NCI-H2081 treated with DMSO at 0.1 percent for 48 hours (cell line): ENCODE results near the gene SAMD11.

Experiments used
- DNase-seq: peaks from one replicate; lab custom pipeline; 2025; lab: John Stamatoyannopoulos, UW

SAMD11 gene

DNA sequence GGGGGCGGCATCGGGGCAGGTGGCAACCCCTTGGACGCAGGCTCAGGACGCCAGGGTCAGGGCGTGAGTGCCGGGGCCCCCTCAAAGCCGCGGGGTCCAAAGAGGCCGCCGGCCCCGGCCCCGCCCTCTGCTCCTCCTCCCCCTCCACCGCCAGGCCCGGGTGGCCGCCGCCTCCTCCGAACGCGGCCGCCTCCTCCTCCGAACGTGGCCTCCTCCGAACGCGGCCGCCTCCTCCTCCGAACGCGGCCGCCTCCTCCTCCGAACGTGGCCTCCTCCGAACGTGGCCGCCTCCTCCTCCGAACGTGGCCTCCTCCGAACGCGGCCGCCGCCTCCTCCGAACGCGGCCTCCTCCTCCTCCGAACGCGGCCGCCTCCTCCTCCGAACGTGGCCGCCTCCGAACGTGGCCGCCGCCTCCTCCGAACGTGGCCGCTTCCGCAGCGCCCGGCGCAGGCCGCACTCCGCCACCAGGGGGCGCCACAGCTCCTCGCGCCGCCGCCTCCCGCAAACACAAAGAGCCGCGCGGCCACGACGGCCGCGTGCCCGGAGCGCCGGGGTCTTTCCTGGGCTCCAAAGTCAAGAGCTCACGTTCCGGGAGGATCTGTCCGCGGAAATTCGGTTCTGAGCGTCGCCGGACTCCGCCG lies 19.3 kb upstream of the SAMD11 start:
- DNase-seq, result no peak

- DNase-seq, result no peak
Measured at GRCh38 chr1:905071-905749, 18.5 kb upstream of the SAMD11 start.

DNA sequence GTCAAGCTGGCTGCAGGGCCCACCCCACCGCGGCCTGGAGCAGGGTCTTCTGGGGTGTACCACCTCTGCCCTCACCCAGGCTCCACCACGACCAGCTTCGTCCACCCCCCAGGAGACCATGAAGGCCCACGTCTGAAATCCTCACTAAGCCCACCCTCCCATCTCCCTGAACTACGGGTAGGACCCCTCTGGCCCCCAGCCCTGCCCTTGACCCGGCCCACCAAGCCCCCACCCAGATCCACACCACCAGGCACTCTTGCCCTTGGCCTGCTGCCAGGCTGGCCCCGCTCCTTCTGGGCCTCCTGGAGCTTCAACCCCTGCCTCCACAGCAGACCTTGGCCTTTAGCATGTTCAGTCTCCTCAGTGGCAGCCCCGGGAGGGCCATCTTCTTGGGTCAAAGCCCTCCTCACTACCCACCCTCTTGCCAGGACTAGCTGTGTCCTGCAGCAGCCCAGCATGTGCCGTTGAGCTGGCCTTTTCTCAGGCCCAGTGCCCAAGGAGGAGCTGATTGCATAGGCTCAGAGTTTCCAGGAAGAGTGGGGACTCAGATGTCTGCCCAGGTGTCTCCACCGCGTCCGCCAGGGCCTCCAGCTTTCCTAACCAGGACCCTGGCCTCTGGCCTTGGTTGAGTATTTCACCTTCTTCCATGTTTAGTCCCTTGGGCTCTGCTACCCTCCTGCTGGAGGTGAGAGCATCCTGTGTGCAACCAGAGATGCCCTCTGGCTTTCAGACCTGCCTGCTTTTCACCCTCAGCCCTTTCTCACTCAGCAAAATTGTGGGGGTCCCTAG lies 17.7 kb upstream of the SAMD11 start:
- no peak for DNase-seq

GRCh38 chr1:906600-907420 lies 16.9 kb upstream of the SAMD11 start:
- DNase-seq, result no peak

DNA sequence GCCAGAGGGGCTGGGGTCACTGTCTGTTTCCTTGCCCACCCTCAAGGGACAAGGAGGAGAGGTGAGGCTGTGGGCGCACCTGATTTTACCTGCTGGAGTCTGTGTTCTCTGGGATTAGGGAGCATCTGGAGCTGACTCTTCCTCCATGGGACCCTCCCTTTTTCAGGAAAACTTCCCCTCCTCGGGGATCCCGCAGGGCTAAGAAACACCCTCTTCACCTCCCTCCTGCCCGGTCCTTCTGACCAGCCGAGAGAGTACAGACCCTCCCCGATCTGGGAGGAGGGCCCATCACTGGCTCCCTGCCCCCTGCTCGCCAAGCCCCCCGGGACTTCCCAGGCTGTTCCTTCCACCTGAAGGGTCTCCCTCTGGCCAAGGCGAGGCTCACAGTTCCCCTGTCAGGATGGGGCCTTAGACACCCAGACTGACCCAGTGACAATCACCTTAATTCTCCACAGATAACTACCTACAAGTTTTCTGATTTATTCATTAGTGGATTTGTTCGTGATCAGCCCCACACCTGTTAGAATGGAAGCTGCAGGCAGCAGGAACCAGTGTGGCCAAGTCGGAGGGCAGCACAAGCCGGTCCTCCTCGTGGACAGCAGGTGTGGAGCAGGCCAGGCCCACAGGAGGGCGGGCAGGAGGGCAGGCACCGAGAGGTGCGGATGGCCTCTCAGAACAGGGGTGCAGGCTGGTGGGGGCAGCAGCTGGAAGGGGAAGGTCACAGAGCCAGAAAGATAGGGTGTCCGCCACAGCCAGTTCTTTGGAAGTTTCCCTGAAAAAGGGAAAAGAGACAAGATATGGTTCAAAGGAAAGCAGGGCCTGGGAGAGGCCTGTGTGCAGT lies 15.9 kb upstream of the SAMD11 start:
- no peak for DNase-seq

DNA sequence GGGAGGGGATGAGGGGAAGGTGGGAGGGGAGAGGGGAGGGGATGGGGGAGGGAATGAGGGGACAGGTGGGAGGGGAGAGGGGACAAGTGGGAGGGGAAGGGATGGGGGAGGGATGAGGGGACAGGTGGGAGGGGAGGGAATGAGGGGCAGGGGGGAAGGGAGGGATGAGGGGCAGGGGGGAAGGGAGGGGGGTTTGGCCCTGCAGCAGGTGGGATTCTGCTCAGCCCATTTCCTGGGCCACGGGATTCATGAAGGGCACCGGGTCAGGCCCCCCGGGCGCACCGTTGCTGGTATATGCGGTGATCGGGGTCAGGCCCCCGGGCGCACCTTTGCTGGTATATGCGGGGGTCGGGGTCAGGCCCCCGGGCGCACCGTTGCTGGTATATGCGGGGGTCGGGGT lies 15.1 kb upstream of the SAMD11 start:
- no peak for DNase-seq

DNA sequence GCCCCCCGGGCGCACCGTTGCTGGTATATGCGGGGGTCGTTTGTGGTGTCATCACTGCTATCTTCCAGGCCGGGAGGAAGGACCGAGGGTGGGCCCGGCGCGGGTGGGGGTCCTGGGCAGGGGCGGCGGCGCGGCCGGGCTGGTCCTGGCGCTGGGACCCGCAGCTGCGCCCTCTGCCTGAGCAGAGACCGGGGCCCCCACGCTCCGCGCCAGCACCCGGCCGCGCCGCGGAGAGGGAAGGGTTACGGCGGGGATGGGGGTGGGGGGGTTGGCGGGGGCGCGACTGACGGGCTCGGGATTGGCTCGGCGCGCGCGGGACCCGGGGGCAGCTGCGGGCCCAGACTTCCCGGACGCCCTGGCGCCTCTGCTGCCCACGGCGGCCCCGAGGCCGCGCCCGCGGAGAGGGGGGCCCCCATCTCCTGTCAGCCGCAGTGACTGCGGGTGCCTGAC lies 13.8 kb upstream of the SAMD11 start:
- no peak for DNase-seq

GRCh38 chr1:910311-910880 lies 13.3 kb upstream of the SAMD11 start:
- DNase-seq, result no peak

GRCh38 chr1:910881-911721 lies 12.6 kb upstream of the SAMD11 start:
- no peak for DNase-seq

GRCh38 chr1:911875-912739 lies 11.6 kb upstream of the SAMD11 start:
- DNase-seq, result no peak

DNA sequence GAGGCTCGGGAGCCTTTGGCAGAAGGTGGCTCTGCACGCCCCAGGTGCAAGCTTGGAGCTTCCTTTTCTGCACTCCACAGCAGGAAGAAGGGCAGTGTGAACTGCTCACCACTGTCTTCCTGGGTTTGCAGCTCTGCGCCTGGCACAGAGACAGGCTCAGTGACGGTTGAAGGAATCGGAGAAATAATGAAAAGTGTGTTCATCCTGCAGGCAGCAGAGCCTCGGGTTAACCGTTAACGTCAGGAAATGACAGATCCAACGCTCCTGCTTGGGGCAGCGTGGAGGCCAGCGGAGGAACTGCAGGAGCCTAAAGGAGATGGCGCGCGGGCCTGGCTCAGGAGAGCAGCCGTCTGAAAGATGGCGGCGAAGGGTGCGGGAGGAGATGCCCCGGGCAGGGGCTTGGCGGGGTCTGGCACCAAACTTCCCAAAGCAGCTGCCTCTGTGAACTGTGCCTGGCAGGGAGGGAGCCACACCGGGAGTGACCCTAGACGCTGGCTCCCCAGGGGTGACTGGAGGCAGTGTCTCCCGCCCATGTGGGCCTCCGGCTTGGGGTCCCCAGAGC lies 10.9 kb upstream of the SAMD11 start:
- no peak for DNase-seq

- no peak for DNase-seq
Measured at GRCh38 chr1:913491-914130, 10.1 kb upstream of the SAMD11 start.

DNA sequence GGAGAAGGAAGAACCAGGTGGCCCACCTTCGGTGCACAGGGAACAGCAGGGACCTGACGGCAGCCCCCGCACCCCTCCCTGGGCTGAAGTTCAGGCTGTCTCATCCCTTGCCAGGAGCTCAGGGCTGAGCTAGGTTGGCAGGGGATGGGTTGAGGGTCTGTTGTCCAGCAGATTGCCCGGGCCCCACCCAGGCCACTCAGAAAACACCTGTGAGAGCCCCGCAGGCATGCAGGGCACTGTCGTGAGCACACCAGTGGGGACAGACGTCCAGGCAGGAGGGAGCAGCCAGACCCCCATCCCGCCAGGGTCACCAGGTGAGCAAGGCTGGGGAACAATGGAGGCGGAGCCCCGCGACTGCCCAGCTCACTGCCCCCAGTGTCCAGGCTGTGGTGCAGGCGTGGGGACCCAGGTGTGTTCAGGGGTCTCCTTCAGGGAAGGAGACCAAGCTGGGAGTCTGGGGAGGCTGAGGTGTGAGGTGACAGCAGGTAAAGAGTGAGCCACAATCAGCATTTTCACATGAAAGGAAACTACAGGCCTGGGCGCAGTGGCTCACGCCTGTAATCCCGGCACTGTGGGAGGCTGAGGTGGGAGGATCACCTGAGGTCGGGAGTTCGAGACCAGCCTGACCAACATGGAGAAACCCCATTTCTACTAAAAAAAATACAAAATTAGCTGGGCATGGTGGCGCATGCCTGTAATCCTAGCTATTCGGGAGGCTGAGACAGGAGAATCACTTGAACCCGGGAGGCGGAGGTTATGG lies 9.4 kb upstream of the SAMD11 start:
- DNase-seq, result no peak

- DNase-seq, result no peak
Measured at GRCh38 chr1:914891-915280, 8.8 kb upstream of the SAMD11 start.

DNA sequence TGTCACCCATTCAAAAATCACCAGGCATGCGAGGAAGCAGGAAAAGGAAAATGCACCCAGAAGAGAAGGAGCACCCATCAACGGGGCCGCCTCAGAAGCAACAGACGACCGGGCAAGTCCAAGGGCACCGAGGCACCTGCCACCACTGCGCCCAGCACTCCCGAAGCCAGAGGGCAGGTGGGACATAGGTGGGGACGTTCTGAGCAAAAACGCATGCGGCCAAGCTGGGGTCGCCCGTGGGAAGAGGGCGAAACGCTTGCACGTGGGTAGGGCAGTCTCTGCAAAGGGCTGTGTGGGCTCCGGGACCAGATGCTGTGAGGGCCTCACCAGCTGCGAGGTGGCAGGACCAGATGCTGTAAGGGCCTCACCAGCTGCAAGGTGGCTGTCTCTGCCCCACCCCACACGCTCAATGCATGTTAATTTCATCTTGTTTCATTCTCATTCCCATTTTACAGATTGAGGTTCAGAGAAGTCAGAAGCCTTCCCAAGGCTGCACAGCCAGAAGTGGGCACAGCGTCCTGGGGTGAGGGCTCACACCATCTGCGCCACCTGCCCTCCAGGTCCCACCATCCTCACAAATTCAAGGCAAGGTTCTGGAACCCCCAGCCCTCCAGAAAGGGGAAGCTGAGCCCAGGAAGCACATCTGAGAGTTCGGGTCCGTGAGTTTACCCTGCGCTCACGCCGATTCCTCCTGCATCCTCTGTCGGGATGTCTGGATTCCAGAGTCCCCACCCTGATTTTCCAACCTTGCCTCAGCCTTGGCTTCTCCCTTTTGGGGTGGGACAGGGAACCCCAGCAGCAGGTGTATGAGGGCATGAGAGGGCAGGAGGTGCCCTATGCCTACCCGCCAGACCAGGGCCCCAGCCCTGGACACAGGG lies 8.2 kb upstream of the SAMD11 start:
- no peak for DNase-seq
